HL-60 (cell line): Measurements from ENCODE around the gene GC.

ENCODE experiments used
- DNase-seq, 2 experiments: peaks; one replicate each; pipeline ENCODE4 v3.0.0-alpha.2; 2010 to 2020; ENCODE audit warnings: low read depth in 1 of 2, low spot score in 1 of 2
- H3K27ac ChIP-seq: fragments of 250-450 bp; sonication (Bioruptor Pico); replicated peaks from 2 replicates; pipeline ENCODE4 v1.5.1; 2020; ENCODE audit warnings: mild to moderate bottlenecking, moderate library complexity
- H3K27me3 ChIP-seq: fragments of 250-450 bp; sonication (Bioruptor Pico); 2 replicates; pipeline ENCODE4 v1.5.1; 2021; ENCODE audit warnings: mild to moderate bottlenecking, moderate library complexity; ENCODE audit not compliant: insufficient read depth, poor library complexity, severe bottlenecking
- H3K4me3 ChIP-seq: replicated peaks from 2 replicates; pipeline ENCODE4 v1.5.1; 2011; ENCODE audit warnings: mild to moderate bottlenecking, control low read depth, low read length; ENCODE audit not compliant: insufficient read depth
- GABPA ChIP-seq: IDR thresholded peaks from 2 replicates; pipeline ENCODE4 v1.6.1; 2012; ENCODE audit warnings: low read depth
- POLR2AphosphoS5 ChIP-seq: IDR thresholded peaks from 2 replicates; pipeline ENCODE4 v1.6.1; 2012; ENCODE audit warnings: low read depth
- SPI1 ChIP-seq: IDR thresholded peaks from 2 replicates; pipeline ENCODE4 v1.6.1; 2012; ENCODE audit warnings: low read depth, mild to moderate bottlenecking, borderline replicate concordance
- TF ChIP-seq, protein P1 (sequence below): IDR thresholded peaks from one replicate; pipeline ENCODE4 v1.5.1; 2011; ENCODE audit warnings: low read length, control low read depth, inconsistent platforms; ENCODE audit not compliant: insufficient read depth
- TF ChIP-seq, protein P2 (sequence below): IDR thresholded peaks from 2 replicates; pipeline ENCODE4 v1.6.1; 2012; ENCODE audit warnings: low read depth; ENCODE audit not compliant: insufficient replicate concordance

GC gene

DNA sequence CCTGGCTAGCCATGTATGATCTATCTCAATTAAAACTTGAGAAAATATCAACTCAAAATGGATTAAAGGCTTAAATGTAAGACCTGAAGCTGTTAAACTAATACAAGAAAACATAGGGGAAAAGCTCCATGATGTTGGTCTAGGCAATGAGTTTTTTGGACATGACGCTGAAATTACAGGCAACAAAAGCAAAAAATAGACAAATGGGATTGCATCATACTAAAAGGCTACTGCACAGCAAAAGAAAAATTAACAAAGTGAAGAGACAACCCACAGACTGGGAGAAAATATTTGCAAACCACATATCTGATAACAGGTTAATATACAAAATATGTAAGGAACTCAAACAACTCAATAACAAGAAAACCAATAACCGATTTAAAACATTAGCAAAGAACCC, 8.4 kb downstream of the GC start:
- TF ChIP-seq, protein P1, sequence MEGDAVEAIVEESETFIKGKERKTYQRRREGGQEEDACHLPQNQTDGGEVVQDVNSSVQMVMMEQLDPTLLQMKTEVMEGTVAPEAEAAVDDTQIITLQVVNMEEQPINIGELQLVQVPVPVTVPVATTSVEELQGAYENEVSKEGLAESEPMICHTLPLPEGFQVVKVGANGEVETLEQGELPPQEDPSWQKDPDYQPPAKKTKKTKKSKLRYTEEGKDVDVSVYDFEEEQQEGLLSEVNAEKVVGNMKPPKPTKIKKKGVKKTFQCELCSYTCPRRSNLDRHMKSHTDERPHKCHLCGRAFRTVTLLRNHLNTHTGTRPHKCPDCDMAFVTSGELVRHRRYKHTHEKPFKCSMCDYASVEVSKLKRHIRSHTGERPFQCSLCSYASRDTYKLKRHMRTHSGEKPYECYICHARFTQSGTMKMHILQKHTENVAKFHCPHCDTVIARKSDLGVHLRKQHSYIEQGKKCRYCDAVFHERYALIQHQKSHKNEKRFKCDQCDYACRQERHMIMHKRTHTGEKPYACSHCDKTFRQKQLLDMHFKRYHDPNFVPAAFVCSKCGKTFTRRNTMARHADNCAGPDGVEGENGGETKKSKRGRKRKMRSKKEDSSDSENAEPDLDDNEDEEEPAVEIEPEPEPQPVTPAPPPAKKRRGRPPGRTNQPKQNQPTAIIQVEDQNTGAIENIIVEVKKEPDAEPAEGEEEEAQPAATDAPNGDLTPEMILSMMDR = no peak
- TF ChIP-seq, protein P2, sequence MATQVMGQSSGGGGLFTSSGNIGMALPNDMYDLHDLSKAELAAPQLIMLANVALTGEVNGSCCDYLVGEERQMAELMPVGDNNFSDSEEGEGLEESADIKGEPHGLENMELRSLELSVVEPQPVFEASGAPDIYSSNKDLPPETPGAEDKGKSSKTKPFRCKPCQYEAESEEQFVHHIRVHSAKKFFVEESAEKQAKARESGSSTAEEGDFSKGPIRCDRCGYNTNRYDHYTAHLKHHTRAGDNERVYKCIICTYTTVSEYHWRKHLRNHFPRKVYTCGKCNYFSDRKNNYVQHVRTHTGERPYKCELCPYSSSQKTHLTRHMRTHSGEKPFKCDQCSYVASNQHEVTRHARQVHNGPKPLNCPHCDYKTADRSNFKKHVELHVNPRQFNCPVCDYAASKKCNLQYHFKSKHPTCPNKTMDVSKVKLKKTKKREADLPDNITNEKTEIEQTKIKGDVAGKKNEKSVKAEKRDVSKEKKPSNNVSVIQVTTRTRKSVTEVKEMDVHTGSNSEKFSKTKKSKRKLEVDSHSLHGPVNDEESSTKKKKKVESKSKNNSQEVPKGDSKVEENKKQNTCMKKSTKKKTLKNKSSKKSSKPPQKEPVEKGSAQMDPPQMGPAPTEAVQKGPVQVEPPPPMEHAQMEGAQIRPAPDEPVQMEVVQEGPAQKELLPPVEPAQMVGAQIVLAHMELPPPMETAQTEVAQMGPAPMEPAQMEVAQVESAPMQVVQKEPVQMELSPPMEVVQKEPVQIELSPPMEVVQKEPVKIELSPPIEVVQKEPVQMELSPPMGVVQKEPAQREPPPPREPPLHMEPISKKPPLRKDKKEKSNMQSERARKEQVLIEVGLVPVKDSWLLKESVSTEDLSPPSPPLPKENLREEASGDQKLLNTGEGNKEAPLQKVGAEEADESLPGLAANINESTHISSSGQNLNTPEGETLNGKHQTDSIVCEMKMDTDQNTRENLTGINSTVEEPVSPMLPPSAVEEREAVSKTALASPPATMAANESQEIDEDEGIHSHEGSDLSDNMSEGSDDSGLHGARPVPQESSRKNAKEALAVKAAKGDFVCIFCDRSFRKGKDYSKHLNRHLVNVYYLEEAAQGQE = no peak
- no peak for TF ChIP-seq POLR2AphosphoS5
- no peak for TF ChIP-seq GABPA
- no peak for DNase-seq
- Histone ChIP-seq H3K27ac (no peak overlapping the region), H3K27me3 (no peaks in the 10 kb centered on the region), H3K4me3 (no peak overlapping the region)

DNA sequence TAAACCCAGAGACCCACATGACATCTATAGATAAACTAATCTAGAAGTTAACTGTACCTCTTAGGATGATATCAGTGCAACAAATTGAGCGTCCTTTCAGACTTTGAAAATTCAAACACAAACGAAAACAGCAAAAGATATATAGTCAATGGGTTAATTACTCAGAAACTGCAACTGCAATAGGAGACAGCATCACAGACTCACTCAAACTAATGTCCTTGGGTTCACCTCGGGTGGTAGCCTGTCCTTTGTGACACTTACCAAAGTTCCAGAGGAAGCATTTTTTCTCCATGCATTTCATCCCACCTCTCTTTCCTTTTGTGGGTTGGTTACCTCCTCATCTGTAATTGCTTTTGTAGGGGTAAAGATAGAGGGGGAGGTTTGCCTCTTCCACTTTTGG, 9.7 kb downstream of the GC start:
- H3K27me3 ChIP-seq = no peaks in the 10 kb centered on the region
- no peak for DNase-seq
- TF ChIP-seq GABPA = no peak
- no peak for TF ChIP-seq SPI1
- no peak for TF ChIP-seq POLR2AphosphoS5
- TF ChIP-seq, protein P2 = no peak
- TF ChIP-seq, protein P1 = no peak

DNA sequence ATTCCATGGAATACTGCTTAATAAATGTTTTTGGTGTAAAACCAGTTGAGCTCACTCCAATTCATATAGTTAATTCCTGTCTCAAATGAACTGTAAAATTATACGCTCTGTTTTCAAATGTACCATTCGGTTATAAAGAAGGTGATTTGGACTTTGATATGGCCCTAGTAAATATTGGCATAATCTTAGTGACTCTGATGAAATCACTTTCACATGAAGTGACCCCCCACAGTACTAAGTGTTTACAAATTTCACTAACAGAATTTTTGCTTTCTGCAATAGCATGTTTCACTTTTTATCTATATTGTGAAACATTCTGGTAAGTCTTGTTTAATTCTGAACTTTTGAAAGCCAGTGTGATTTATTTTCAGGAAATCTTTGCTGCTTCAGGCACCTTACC, 10.9 kb downstream of the GC start:
- Histone ChIP-seq H3K4me3 (no peak overlapping the region), H3K27me3 (no peaks in the 10 kb centered on the region), H3K27ac (no peak overlapping the region)
- no peak for DNase-seq
- TF ChIP-seq, protein P1 = no peak
- TF ChIP-seq SPI1 (no peak), POLR2AphosphoS5 (no peak), GABPA (no peak)
- TF ChIP-seq, protein P2 = no peak

More for the DNA sequence above, 9.7 kb downstream of the GC start:
- no peak overlapping the region for H3K27ac ChIP-seq
- H3K4me3 ChIP-seq = no peak overlapping the region
